IPS-18a (cell line): ENCODE results near the gene ADAM30.

Source experiments
- H3K27ac ChIP-seq: one replicate; pipeline ENCODE4 v1.5.1; 2013; ENCODE audit warnings: low read length
- H3K27me3 ChIP-seq: one replicate; pipeline ENCODE4 v1.6.1; 2013; ENCODE audit warnings: mild to moderate bottlenecking, low read length; ENCODE audit not compliant: control insufficient read depth, insufficient read depth
- H3K36me3 ChIP-seq: one replicate; pipeline ENCODE4 v1.6.1; 2013; ENCODE audit warnings: low read depth, low read length; ENCODE audit not compliant: control insufficient read depth
- H3K4me1 ChIP-seq: one replicate; pipeline ENCODE4 v1.6.1; 2013; ENCODE audit warnings: low read depth, low read length; ENCODE audit not compliant: control insufficient read depth
- H3K4me3 ChIP-seq: one replicate; pipeline ENCODE4 v1.5.1; 2013; ENCODE audit warnings: low read length
- H3K9ac ChIP-seq: one replicate; pipeline ENCODE4 v1.6.1; 2013; ENCODE audit warnings: mild to moderate bottlenecking, low read length, moderate library complexity
- H3K9me3 ChIP-seq: one replicate; pipeline ENCODE4 v1.6.1; 2013; ENCODE audit warnings: low read depth, low read length; ENCODE audit not compliant: control insufficient read depth

The ADAM30 gene

DNA sequence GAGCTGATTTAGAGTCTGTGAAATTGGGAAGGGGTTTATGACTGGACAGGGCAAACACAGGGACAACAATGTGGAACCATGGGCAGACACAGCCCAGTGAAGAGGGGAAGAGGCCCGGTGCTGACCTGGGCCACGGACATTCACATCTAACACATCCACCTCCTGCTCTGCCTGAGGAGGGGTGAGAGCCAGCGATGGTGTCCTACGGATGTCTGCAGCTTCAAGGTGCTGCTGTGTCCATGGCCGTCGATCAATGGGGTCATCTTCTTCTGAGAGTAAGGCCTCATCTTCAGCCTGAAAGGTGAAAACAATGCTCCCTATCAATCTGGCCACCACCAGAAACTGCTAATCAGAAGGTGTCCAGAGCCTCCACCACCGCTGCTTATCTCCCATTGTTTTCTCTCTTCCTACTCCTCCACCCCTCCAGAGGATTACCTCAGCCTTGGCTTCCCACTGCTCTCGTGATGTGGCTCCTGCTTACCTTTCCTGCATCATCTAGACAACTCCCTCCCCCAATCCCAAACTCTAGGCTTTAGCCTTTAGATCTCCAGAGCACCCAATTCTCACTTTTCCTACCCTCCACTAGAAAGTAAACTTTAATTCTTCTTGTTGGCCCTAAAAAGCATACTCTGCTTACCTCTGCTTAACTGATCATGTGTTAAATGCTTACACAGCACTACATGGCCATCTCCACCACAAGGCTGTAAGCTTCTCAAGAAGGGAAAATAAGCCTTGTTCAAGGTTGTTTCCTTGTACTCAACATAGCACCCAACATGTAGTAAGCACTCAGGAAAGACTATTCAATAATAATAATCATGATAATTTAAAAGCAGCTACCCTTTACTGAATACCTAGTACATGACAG, 24.0 kb upstream of the ADAM30 start:
- no peak overlapping the region for H3K4me3 ChIP-seq
- H3K36me3 ChIP-seq = peaks cover 74% of the 10 kb centered on the region
- no peak overlapping the region for H3K27ac ChIP-seq
- H3K27me3 ChIP-seq = no peaks in the 10 kb centered on the region
- H3K4me1 ChIP-seq = no peaks in the 10 kb centered on the region
- no peak overlapping the region for H3K9ac ChIP-seq
- H3K9me3 ChIP-seq = no peaks in the 10 kb centered on the region

DNA sequence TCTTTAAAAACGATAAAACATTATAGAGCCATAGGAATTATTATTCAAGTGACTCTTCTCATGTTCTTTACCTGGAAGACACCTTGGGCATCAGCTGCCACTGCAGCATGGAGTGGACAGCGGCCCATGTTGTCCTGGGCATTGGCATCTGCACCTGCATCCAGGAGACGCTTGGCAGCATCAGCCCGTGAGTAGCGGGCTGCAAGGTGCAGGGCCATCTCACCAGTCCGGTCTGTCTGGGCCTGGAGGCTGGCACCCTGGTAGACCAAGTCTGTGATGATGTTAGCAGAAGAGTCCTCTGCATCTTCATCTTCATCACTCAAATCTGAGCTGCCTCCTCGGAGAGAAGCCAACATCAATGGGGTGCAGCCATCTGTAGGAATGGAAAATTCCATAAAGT, 22.9 kb upstream of the ADAM30 start:
- H3K36me3 ChIP-seq = peaks cover 76% of the 10 kb centered on the region
- H3K4me3 ChIP-seq = no peak overlapping the region
- no peaks in the 10 kb centered on the region for H3K9me3 ChIP-seq
- H3K27ac ChIP-seq = no peak overlapping the region
- no peak overlapping the region for H3K9ac ChIP-seq
- no peaks in the 10 kb centered on the region for H3K27me3 ChIP-seq
- no peaks in the 10 kb centered on the region for H3K4me1 ChIP-seq

DNA sequence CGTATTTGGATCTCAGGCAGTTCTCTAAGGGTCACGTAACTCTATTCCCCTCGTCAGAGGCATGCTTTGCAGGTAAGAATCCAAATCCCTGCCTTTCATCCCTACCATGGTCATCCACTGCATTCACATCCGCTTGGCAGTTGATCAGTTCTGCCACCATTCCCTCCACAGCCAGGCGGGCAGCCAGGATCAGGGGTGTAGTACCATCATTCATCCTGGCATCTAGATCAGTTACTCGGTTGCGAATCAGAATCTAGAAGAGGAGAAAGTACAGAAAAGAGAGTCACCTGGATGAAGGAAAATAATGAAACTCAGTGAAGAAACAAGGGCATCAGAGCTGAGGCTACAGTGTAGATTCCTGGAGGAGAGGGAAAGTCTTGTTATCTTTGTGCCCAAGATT, 22.0 kb upstream of the ADAM30 start:
- H3K9ac ChIP-seq = no peak overlapping the region
- no peak overlapping the region for H3K4me3 ChIP-seq
- H3K9me3 ChIP-seq = no peaks in the 10 kb centered on the region
- peaks cover 72% of the 10 kb centered on the region for H3K36me3 ChIP-seq
- H3K27me3 ChIP-seq = no peaks in the 10 kb centered on the region
- H3K27ac ChIP-seq = no peak overlapping the region
- no peaks in the 10 kb centered on the region for H3K4me1 ChIP-seq

DNA sequence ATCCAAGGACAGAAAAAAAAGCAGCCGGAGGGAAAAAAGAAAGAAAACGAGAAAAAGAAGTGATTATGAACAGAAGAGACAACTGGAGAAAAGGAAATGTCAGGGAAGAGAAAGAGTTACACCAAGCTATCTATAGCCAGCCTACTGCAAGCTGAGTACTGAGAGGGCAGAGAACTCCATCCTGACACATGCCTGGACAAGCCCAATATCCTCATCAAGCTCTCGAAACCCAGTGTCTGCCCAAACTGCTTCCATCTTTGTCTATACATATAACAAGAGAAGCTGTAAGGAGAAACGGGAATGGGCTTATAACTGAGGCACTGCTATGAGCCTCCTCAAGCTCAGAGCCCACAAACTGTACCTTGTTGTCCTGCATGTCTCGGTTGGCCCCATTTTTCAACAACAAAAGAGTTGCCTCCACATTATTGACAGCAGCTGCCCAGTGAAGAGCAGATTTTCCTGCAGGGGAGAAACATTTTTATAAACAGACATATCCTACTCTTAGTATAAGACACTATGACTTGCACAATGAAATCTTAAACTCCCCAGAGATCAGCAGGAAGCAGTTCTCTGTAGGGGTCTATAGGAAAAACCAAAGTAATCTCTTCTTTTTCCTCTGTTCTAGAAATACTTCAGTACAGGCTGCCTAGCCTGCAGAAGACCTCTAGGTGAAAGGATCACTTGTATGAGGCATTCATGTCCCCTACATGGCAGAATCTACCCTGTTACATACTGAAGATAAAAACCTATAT, 21.2 kb upstream of the ADAM30 start:
- Histone ChIP-seq H3K9me3 (no peaks in the 10 kb centered on the region), H3K4me1 (no peaks in the 10 kb centered on the region), H3K36me3 (peaks cover 64% of the 10 kb centered on the region), H3K27me3 (no peaks in the 10 kb centered on the region), H3K9ac (no peak overlapping the region), H3K4me3 (no peak overlapping the region), H3K27ac (no peak overlapping the region)

DNA sequence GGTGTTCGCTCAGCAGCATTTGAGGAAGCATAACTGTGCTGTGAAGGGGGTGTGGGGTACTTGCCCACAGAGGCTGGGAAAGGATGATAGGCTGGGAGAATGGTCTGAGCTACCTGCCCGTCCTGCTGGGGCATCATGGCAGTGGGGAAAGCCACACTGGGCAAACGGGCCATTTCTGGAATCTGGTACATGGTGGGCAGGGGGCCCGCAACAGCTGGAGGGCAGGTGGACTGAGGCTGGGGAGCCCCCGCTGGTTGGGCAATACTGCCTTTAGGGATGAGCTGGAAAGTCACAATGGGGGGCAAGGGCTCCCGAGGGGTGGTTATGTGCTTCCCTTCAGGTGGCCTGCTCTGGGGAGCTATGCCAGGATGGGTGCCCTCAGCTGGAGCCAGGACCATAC, 19.2 kb upstream of the ADAM30 start:
- Histone ChIP-seq H3K36me3 (peaks cover 48% of the 10 kb centered on the region), H3K4me3 (no peak overlapping the region), H3K27me3 (no peaks in the 10 kb centered on the region)

DNA sequence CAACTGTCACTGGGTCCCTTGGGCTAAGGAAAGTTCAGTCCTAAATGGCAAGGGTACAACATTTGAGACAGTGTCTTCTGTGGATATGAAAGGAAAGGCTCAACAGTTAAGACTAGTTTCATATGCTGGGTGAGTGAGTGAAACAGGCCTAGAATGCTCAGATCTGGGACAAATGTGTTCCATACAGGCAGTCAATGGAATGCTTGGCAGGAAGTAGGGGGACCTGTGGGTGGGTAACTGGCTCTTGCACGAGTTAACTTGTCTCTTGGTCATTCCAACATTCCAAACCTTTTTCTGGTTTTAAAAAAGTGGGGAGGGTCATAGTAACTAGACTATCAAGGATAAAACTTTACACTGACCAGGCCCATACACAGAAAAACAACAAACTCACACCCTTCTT, 17.8 kb upstream of the ADAM30 start:
- no peaks in the 10 kb centered on the region for H3K27me3 ChIP-seq

More for the DNA sequence above, 19.2 kb upstream of the ADAM30 start:
- H3K9ac ChIP-seq = no peak overlapping the region
- no peak overlapping the region for H3K27ac ChIP-seq
- H3K9me3 ChIP-seq = no peaks in the 10 kb centered on the region
- H3K4me1 ChIP-seq = no peaks in the 10 kb centered on the region

DNA sequence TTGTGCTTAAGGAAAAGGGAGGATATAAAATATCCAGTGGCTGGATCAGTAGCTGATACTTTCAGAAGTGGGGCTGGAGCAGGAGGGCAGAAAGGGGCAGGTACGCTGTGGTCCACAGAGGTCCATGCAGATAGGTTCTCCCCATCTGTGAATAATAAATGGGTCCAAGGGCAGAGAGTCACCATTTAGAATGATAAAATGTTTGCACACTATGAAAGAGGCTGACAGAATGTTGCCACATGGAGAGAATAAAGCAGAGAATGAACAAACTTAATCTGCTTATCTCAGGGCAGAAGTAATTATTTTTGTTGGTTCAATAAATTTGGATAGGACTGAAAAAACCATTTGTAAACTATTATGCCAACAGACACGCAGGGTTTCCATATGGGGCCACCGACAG, 16.6 kb upstream of the ADAM30 start:
- no peaks in the 10 kb centered on the region for H3K27me3 ChIP-seq
- no peak overlapping the region for H3K27ac ChIP-seq
- H3K4me3 ChIP-seq = no peak overlapping the region
- H3K4me1 ChIP-seq = no peaks in the 10 kb centered on the region
- no peak overlapping the region for H3K9ac ChIP-seq
- no peaks in the 10 kb centered on the region for H3K9me3 ChIP-seq
- H3K36me3 ChIP-seq = peaks cover 34% of the 10 kb centered on the region

More for the DNA sequence above, 17.8 kb upstream of the ADAM30 start:
- no peak overlapping the region for H3K27ac ChIP-seq
- no peaks in the 10 kb centered on the region for H3K4me1 ChIP-seq
- H3K36me3 ChIP-seq = peaks cover 42% of the 10 kb centered on the region
- no peak overlapping the region for H3K9ac ChIP-seq
- no peaks in the 10 kb centered on the region for H3K9me3 ChIP-seq
- no peak overlapping the region for H3K4me3 ChIP-seq

DNA sequence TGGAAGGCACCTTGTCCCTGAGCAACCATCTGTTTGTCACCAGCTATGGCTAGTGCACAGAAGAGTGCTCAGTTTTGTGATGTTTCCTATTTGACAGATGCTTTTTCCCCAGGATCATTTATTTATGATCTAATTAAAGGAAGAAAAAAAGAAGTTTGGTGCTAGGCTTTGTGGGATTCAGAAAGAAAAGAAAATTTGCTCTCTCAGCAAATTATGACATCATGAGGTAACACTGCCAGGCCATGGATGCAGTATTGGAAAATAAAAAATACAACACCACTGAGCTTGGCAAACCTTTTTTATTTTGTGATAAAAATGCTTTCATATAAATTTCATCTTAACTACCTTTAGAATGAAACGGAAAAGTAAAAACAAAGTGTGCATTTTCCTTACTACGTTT, 15.5 kb upstream of the ADAM30 start:
- Histone ChIP-seq H3K27me3 (no peaks in the 10 kb centered on the region), H3K9ac (no peak overlapping the region)

DNA sequence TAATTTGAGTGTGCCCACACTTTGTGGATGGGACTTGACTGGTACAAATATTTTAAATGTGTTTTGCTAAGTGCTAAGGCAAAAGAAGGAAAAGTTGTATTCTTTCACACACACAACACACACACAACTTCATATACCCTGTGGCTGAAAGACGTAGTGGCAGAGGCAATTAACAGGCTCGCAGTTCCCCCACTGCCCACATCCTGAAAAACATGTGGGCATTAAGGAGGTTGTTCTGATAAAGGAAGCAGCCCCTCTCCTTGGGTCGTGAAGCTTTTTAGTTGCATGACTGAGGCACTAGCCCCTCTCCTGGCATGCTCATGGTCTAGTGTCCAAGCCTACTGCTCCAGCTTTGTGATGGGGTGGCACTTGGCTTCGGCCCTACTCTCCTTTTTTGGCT, 14.3 kb upstream of the ADAM30 start:
- no peaks in the 10 kb centered on the region for H3K27me3 ChIP-seq
- H3K4me3 ChIP-seq = no peak overlapping the region
- H3K36me3 ChIP-seq = peaks cover 13% of the 10 kb centered on the region
- no peaks in the 10 kb centered on the region for H3K4me1 ChIP-seq
- H3K27ac ChIP-seq = no peak overlapping the region
- H3K9ac ChIP-seq = no peak overlapping the region
- no peaks in the 10 kb centered on the region for H3K9me3 ChIP-seq

More for the DNA sequence above, 15.5 kb upstream of the ADAM30 start:
- Histone ChIP-seq H3K9me3 (no peaks in the 10 kb centered on the region), H3K4me3 (no peak overlapping the region), H3K27ac (no peak overlapping the region), H3K36me3 (peaks cover 23% of the 10 kb centered on the region), H3K4me1 (no peaks in the 10 kb centered on the region)

DNA sequence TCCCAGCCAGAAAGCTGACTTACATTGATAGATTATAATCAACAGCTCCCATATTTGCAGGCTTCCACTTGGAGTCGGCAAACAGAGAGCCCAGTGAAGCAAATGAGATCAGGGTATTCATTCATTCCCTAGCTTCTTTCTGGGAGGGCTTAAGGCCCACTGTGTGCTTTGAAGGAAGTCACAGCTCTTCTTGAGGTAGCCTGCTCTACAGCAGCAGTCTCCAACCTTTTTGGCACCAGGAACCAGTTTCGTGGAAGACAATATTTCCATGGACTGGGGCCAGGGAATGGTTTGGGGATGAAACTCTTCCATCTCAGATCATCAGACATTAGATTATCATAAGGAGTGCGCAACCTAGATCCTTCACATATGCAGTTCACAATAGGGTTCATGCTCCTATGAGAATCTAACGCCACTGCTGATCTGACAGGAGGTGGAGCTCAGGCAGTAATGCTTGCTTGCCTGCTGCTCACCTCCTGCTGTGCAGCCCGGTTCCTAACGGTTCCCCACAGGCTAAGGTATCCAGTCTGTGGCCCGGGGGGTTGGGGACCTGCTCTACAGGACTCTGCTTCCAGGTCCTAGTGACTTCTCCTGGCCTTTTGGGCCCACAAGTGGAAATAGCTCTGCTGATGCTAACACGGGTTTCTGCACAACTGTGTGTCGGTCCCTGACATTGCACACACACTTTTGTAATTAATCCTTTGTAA, 13.7 kb upstream of the ADAM30 start:
- no peak overlapping the region for H3K4me3 ChIP-seq
- no peaks in the 10 kb centered on the region for H3K4me1 ChIP-seq
- no peaks in the 10 kb centered on the region for H3K9me3 ChIP-seq
- H3K9ac ChIP-seq = no peak overlapping the region
- H3K27ac ChIP-seq = no peak overlapping the region
- H3K36me3 ChIP-seq = peaks cover 8% of the 10 kb centered on the region
- H3K27me3 ChIP-seq = no peaks in the 10 kb centered on the region

DNA sequence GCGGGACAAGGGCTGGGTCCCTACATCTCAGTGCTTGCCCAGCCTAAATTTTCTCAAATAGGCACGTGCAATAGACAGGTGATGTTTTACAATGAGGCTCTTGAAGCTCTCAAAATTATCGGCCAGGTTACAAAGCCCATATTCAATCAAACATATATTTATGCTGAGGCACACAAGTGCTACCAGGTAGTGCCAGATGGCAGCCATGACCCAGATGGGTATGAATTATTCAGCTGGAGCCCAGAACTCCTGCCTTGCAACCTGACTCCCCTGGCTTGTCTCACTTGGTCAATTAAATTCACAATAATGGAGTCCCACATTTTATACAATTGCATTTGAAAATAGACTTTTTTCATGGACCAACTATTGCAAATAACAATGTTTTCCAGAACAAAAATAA, 12.3 kb upstream of the ADAM30 start:
- no peaks in the 10 kb centered on the region for H3K36me3 ChIP-seq
- H3K27ac ChIP-seq = no peak overlapping the region
- no peak overlapping the region for H3K9ac ChIP-seq
- no peak overlapping the region for H3K4me3 ChIP-seq
- H3K4me1 ChIP-seq = no peaks in the 10 kb centered on the region
- no peaks in the 10 kb centered on the region for H3K27me3 ChIP-seq
- no peaks in the 10 kb centered on the region for H3K9me3 ChIP-seq
